Right lobe of liver (tissue), 4 donors: ENCODE data around the gene CPNE6.

Source experiments
- POLR2A ChIP-seq: fragments of 450-650 bp; IDR thresholded peaks from one replicate; pipeline ENCODE4 v1.6.1; 2017; ENCODE audit warnings: antibody characterized with exemption, mild to moderate bottlenecking
- TF ChIP-seq, protein P1 (sequence below), 4 donors: fragments of 200-600 bp in 3 of 4; fragments of 450-650 bp in 1 of 4; IDR thresholded peaks; one replicate each; pipeline versions ENCODE4 v1.5.1 to v1.8.0; 2016 to 2022; ENCODE audit warnings: antibody characterized with exemption in 4 of 4, mild to moderate bottlenecking in 2 of 4
- donor health status: DM: no; HTN: no; CAD: no.
- donor health status: DM: no; HTN: no; CAD: no.
- donor health status: DM: no; HTN: yes; CAD: no.

- no peak for TF ChIP-seq POLR2A
- TF ChIP-seq, protein P1, sequence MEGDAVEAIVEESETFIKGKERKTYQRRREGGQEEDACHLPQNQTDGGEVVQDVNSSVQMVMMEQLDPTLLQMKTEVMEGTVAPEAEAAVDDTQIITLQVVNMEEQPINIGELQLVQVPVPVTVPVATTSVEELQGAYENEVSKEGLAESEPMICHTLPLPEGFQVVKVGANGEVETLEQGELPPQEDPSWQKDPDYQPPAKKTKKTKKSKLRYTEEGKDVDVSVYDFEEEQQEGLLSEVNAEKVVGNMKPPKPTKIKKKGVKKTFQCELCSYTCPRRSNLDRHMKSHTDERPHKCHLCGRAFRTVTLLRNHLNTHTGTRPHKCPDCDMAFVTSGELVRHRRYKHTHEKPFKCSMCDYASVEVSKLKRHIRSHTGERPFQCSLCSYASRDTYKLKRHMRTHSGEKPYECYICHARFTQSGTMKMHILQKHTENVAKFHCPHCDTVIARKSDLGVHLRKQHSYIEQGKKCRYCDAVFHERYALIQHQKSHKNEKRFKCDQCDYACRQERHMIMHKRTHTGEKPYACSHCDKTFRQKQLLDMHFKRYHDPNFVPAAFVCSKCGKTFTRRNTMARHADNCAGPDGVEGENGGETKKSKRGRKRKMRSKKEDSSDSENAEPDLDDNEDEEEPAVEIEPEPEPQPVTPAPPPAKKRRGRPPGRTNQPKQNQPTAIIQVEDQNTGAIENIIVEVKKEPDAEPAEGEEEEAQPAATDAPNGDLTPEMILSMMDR (IDR thresholded peaks at IDR 0.05), result no peak
Observed at GRCh38 chr14:24071144-24071697, at the start of gene CPNE6.
